OCI-LY3 (cell line): ENCODE results near the gene STT3B.
A peak's percentile ranks its signal among the peaks of the same experiment; 100 is the strongest.

ENCODE experiments used
- H2AFZ ChIP-seq: fragments of 200-600, 300-600 bp; shearing (Covaris generic); 2 replicates; pipeline ENCODE4 v1.6.0; 2014; ENCODE audit warnings: antibody characterized with exemption, low read depth, low read length
- H3K27ac ChIP-seq: fragments of 200-600, 300-600 bp; sonication (generic); 2 replicates; pipeline ENCODE4 v1.5.1; 2014; ENCODE audit warnings: mild to moderate bottlenecking, low read length, moderate library complexity, mixed read lengths
- H3K27me3 ChIP-seq: fragments of 200-600, 300-600 bp; sonication (generic); 2 replicates; pipeline ENCODE4 v1.6.1; 2014; ENCODE audit warnings: low read depth, low read length, mixed read lengths
- H3K36me3 ChIP-seq: fragments of 200-600, 300-600 bp; sonication (generic); replicated peaks from 2 replicates; pipeline ENCODE3; 2014; ENCODE audit warnings: low read depth, low read length, mixed read lengths
- H3K4me1 ChIP-seq: fragments of 300-600, 200-600 bp; sonication (generic); 2 replicates; pipeline ENCODE4 v1.6.1; 2014; ENCODE audit warnings: low read length, mixed read lengths
- H3K4me2 ChIP-seq: fragments of 200-600, 300-600 bp; sonication (generic); 2 replicates; pipeline ENCODE4 v1.6.1; 2014; ENCODE audit warnings: low read length, mixed read lengths
- H3K4me3 ChIP-seq: fragments of 300-600, 200-600 bp; sonication (generic); 2 replicates; pipeline ENCODE4 v1.5.1; 2014; ENCODE audit warnings: antibody characterized with exemption, mild to moderate bottlenecking, low read length, moderate library complexity
- H3K79me2 ChIP-seq: fragments of 300-600, 200-600 bp; shearing (Covaris generic); 2 replicates; pipeline ENCODE4 v1.6.1; 2014; ENCODE audit warnings: mild to moderate bottlenecking, low read length, mixed read lengths
- H3K9ac ChIP-seq: fragments of 300-600, 200-600 bp; shearing (Covaris generic); 2 replicates; pipeline ENCODE4 v1.6.0; 2014; ENCODE audit warnings: mild to moderate bottlenecking, low read length, moderate library complexity
- H3K9me3 ChIP-seq: fragments of 200-600, 300-600 bp; shearing (Covaris generic); 2 replicates; pipeline ENCODE4 v1.6.1; 2014; ENCODE audit warnings: low read length, mixed read lengths; ENCODE audit not compliant: insufficient read depth
- H4K20me1 ChIP-seq: fragments of 200-600, 300-600 bp; sonication (generic); 2 replicates; pipeline ENCODE4 v1.6.1; 2016; ENCODE audit warnings: low read length, mixed read lengths; ENCODE audit not compliant: insufficient read depth
- CTCF ChIP-seq: fragments of 200-600, 300-600 bp; sonication (generic); IDR thresholded peaks from 2 replicates; pipeline ENCODE4 v1.5.1; 2014; ENCODE audit warnings: antibody characterized with exemption, low read length, low read depth
- EZH2phosphoT487 ChIP-seq: fragments of 200-600 bp; shearing (Covaris generic); IDR thresholded peaks from 2 replicates; pipeline ENCODE4 v1.6.1; 2018; ENCODE audit warnings: antibody characterized with exemption, mixed run types, low read depth

Gene STT3B

GRCh38 chr3:31615071-31615875 is 82.5 kb downstream of the STT3B start:
- Histone ChIP-seq H3K4me3 (no peak overlapping the region), H4K20me1 (peaks cover 69% of the 10 kb centered on the region), H3K36me3 (peaks cover 31% of the 10 kb centered on the region), H2AFZ (no peak overlapping the region), H3K9me3 (no peaks in the 10 kb centered on the region), H3K4me2 (no peak overlapping the region), H3K27me3 (no peaks in the 10 kb centered on the region), H3K9ac (no peak overlapping the region), H3K79me2 (peaks cover 42% of the 10 kb centered on the region), H3K27ac (no peak overlapping the region), H3K4me1 (peaks cover 9% of the 10 kb centered on the region)
- no peak for TF ChIP-seq CTCF
- TF ChIP-seq EZH2phosphoT487: no peak

- H3K36me3 ChIP-seq: peaks cover 40% of the 10 kb centered on the region
Observed at GRCh38 chr3:31616711-31617110, 84.0 kb downstream of the STT3B start.

GRCh38 chr3:31620656-31621055 is 87.9 kb downstream of the STT3B start:
- peak overlapping the region; percentile 1 for H3K4me2 ChIP-seq
- no peak overlapping the region for H3K27ac ChIP-seq
- peaks cover 63% of the 10 kb centered on the region for H4K20me1 ChIP-seq
- no peak overlapping the region for H3K4me3 ChIP-seq
- H2AFZ ChIP-seq: no peak overlapping the region
- peaks cover 71% of the 10 kb centered on the region for H3K36me3 ChIP-seq
- no peak overlapping the region for H3K9ac ChIP-seq
- no peaks in the 10 kb centered on the region for H3K9me3 ChIP-seq
- TF ChIP-seq EZH2phosphoT487: no peak
- no peak for TF ChIP-seq CTCF
- no peaks in the 10 kb centered on the region for H3K27me3 ChIP-seq
- H3K4me1 ChIP-seq: peaks cover 41% of the 10 kb centered on the region
- peaks cover 20% of the 10 kb centered on the region; the same call in 1 of the 2 replicates for H3K79me2 ChIP-seq

More at GRCh38 chr3:31616711-31617110, 84.0 kb downstream of the STT3B start:
- TF ChIP-seq CTCF (no peak), EZH2phosphoT487 (no peak)
- H3K4me2 ChIP-seq: no peak overlapping the region
- peaks cover 16% of the 10 kb centered on the region for H3K4me1 ChIP-seq
- H3K4me3 ChIP-seq: no peak overlapping the region
- H3K79me2 ChIP-seq: peaks cover 35% of the 10 kb centered on the region
- H3K9ac ChIP-seq: no peak overlapping the region
- H3K27ac ChIP-seq: no peak overlapping the region
- H2AFZ ChIP-seq: no peak overlapping the region
- no peaks in the 10 kb centered on the region for H3K27me3 ChIP-seq
- H4K20me1 ChIP-seq: peaks cover 64% of the 10 kb centered on the region
- no peaks in the 10 kb centered on the region for H3K9me3 ChIP-seq

GRCh38 chr3:31621314-31621713 is 88.6 kb downstream of the STT3B start:
- H4K20me1 ChIP-seq: peaks cover 64% of the 10 kb centered on the region
- H3K79me2 ChIP-seq: peaks cover 20% of the 10 kb centered on the region; the same call in 1 of the 2 replicates
- TF ChIP-seq EZH2phosphoT487 (no peak), CTCF (no peak)
- H3K4me3 ChIP-seq: no peak overlapping the region
- no peak overlapping the region for H3K4me2 ChIP-seq
- H3K36me3 ChIP-seq: peaks cover 78% of the 10 kb centered on the region
- H3K27me3 ChIP-seq: no peaks in the 10 kb centered on the region
- peaks cover 41% of the 10 kb centered on the region for H3K4me1 ChIP-seq
- H2AFZ ChIP-seq: no peak overlapping the region
- no peak overlapping the region for H3K9ac ChIP-seq
- H3K9me3 ChIP-seq: no peaks in the 10 kb centered on the region
- no peak overlapping the region for H3K27ac ChIP-seq
